HepG2 (cell line): ENCODE measurements around the gene SERPINA6. TPM values are rescaled to one million over a fixed set of nuclear protein-coding genes. Genes with fewer than 3 reads are reported as not detected.

Experiments
- EEA1 ChIP-seq: sonication (generic); formaldehyde crosslinking; IDR thresholded peaks from 2 replicates; pipeline ENCODE4 v1.5.1; 2020; ENCODE audit warnings: mild to moderate bottlenecking, missing genetic modification reagents, borderline replicate concordance
- ELF1 ChIP-seq: sonication (generic); formaldehyde crosslinking; IDR thresholded peaks from 2 replicates; pipeline ENCODE4 v1.4.0; 2020; ENCODE audit warnings: missing genetic modification reagents
- FOXP1 ChIP-seq, 2 experiments: fragments of 450-650 bp in 1 of 2; IDR thresholded peaks; 2 replicates each; pipeline ENCODE4 v1.6.1; 2017 to 2018; ENCODE audit warnings: antibody characterized with exemption in 1 of 2
- HDAC1 ChIP-seq: sonication (generic); formaldehyde crosslinking; IDR thresholded peaks from 2 replicates; pipeline ENCODE4 v1.5.1; 2020; ENCODE audit warnings: mild to moderate bottlenecking, missing genetic modification reagents
- HOXA9 ChIP-seq: sonication (generic); formaldehyde crosslinking; IDR thresholded peaks from 2 replicates; pipeline ENCODE4 v1.8.1; 2022; ENCODE audit warnings: missing genetic modification reagents, mild to moderate bottlenecking, moderate library complexity, borderline replicate concordance
- KLF12 ChIP-seq: sonication (generic); formaldehyde crosslinking; IDR thresholded peaks from 2 replicates; pipeline ENCODE4 v1.4.0; 2020; ENCODE audit warnings: missing genetic modification reagents, borderline replicate concordance
- NFIC ChIP-seq: IDR thresholded peaks from 2 replicates; pipeline ENCODE4 v1.6.1; 2012; ENCODE audit warnings: mild to moderate bottlenecking, low read length, inconsistent platforms
- NR2F6 ChIP-seq, 2 experiments: IDR thresholded peaks; 2 replicates each; pipeline ENCODE4 v1.6.1; 2016; ENCODE audit warnings: antibody characterized with exemption in 1 of 2, mild to moderate bottlenecking in 1 of 2
- POLR2A ChIP-seq, 2 experiments: IDR thresholded peaks; 2 replicates each; pipeline ENCODE4 v1.6.1; 2011; ENCODE audit warnings: low read depth in 2 of 2, low read length in 2 of 2, mild to moderate bottlenecking in 1 of 2, moderate library complexity in 1 of 2; ENCODE audit not compliant: insufficient read depth in 1 of 2
- PTBP1 ChIP-seq: fragments of 200-400 bp; formaldehyde crosslinking; IDR thresholded peaks from 2 replicates; pipeline ENCODE4 v1.6.1; 2018; ENCODE audit warnings: low read length, low read depth; ENCODE audit not compliant: poor library complexity, severe bottlenecking
- TFDP2 ChIP-seq: sonication (generic); formaldehyde crosslinking; IDR thresholded peaks from 2 replicates; pipeline ENCODE4 v1.4.0; 2020; ENCODE audit warnings: missing genetic modification reagents
- ZBTB2 ChIP-seq: sonication (generic); formaldehyde crosslinking; IDR thresholded peaks from 2 replicates; pipeline ENCODE4 v1.8.0; 2022; ENCODE audit warnings: low read depth, missing genetic modification reagents
- ZKSCAN5 ChIP-seq: sonication (generic); formaldehyde crosslinking; IDR thresholded peaks from 2 replicates; pipeline ENCODE4 v1.5.1; 2020; ENCODE audit warnings: mild to moderate bottlenecking, missing genetic modification reagents
- ZNF263 ChIP-seq: sonication (generic); formaldehyde crosslinking; IDR thresholded peaks from 2 replicates; pipeline ENCODE4 v1.4.0; 2020; ENCODE audit warnings: missing genetic modification reagents
- ZNF558 ChIP-seq: sonication (generic); formaldehyde crosslinking; IDR thresholded peaks from 2 replicates; pipeline ENCODE4 v1.9.0; 2022; ENCODE audit warnings: mild to moderate bottlenecking, missing genetic modification reagents, borderline replicate concordance
- ZNF644 ChIP-seq: IDR thresholded peaks from 2 replicates; pipeline ENCODE4 v1.6.1; 2016; ENCODE audit warnings: low read depth
- ZNF782 ChIP-seq: sonication (generic); formaldehyde crosslinking; IDR thresholded peaks from 2 replicates; pipeline ENCODE4 v1.4.0; 2020; ENCODE audit warnings: missing genetic modification reagents, mild to moderate bottlenecking, borderline replicate concordance
- polyA plus RNA-seq, 8 experiments: library from polyadenylated mRNA; depleted of rRNA in 3 of 8; stranded (reverse) in 7 of 8; unstranded in 1 of 8; fragments of >200 nt; fragmentation: Illumina TruSeq in 4 of 8; extraction: Trizol in 4 of 8; gene quantifications; 2 replicates each; pipeline versions ENCODE4 v1.2.1 to v1.2.3, GENCODE V29; 2011 to 2016; ENCODE audit warnings: low read depth in 4 of 8, missing spikeins in 1 of 8, mixed read lengths in 1 of 8; ENCODE audit not compliant: insufficient read depth in 1 of 8
- total RNA-seq, 5 experiments: library from RNA; depleted of rRNA; stranded (reverse); fragments of >200 nt; fragmentation: Illumina TruSeq; extraction: Trizol; gene quantifications; 2 replicates each; pipeline ENCODE4 v1.2.3, GENCODE V29; 2016; ENCODE audit warnings: low read depth in 1 of 5
- TF ChIP-seq, protein P1 (sequence below): IDR thresholded peaks from 2 replicates; pipeline ENCODE4 v1.6.1; 2016; ENCODE audit warnings: missing genetic modification reagents, missing compliant biosample characterization
- TF ChIP-seq, protein P2 (sequence below): sonication (generic); formaldehyde crosslinking; IDR thresholded peaks from 2 replicates; pipeline ENCODE4 v1.5.0; 2020; ENCODE audit warnings: mild to moderate bottlenecking, missing genetic modification reagents
- TF ChIP-seq, protein P3 (sequence below): IDR thresholded peaks from 2 replicates; pipeline ENCODE4 v1.4.0; 2020; ENCODE audit warnings: mild to moderate bottlenecking, missing genetic modification reagents

The SERPINA6 gene
- total and polyA plus RNA-seq, 2 of the 13 experiments (the other 11 are each of a cell fraction or from before 2014, with no cell fraction given) = 260 to 333 TPM

- TF ChIP-seq, protein P1, sequence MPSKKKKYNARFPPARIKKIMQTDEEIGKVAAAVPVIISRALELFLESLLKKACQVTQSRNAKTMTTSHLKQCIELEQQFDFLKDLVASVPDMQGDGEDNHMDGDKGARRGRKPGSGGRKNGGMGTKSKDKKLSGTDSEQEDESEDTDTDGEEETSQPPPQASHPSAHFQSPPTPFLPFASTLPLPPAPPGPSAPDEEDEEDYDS (CRISPR knock-in tag) = peak; percentile 46; the same call in 1 of the 2 replicates
- TF ChIP-seq PTBP1 = no peak
- TF ChIP-seq EEA1 (CRISPR knock-in tag) = no peak
- peak; percentile 78 for TF ChIP-seq NFIC
- no peak for TF ChIP-seq KLF12 (CRISPR knock-in tag)
- TF ChIP-seq TFDP2 (CRISPR knock-in tag) = no peak
- TF ChIP-seq FOXP1 (IDR thresholded peaks at IDR 0.05) = 0 out of 2 replicates have a peak, but pooled peaks have one; percentile 45
- TF ChIP-seq FOXP1 (CRISPR knock-in tag; IDR thresholded peaks at IDR 0.05) = peak; percentile 92
- TF ChIP-seq ZBTB2 = no peak
- no peak for TF ChIP-seq POLR2A (IDR thresholded peaks at IDR 0.05; ENCODE audit: insufficient read depth in 1 of 2, low read depth in 2 of 2, low read length in 2 of 2)
- TF ChIP-seq ZNF558 = no peak
- TF ChIP-seq, protein P2, sequence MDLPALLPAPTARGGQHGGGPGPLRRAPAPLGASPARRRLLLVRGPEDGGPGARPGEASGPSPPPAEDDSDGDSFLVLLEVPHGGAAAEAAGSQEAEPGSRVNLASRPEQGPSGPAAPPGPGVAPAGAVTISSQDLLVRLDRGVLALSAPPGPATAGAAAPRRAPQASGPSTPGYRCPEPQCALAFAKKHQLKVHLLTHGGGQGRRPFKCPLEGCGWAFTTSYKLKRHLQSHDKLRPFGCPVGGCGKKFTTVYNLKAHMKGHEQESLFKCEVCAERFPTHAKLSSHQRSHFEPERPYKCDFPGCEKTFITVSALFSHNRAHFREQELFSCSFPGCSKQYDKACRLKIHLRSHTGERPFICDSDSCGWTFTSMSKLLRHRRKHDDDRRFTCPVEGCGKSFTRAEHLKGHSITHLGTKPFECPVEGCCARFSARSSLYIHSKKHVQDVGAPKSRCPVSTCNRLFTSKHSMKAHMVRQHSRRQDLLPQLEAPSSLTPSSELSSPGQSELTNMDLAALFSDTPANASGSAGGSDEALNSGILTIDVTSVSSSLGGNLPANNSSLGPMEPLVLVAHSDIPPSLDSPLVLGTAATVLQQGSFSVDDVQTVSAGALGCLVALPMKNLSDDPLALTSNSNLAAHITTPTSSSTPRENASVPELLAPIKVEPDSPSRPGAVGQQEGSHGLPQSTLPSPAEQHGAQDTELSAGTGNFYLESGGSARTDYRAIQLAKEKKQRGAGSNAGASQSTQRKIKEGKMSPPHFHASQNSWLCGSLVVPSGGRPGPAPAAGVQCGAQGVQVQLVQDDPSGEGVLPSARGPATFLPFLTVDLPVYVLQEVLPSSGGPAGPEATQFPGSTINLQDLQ (CRISPR knock-in tag) = no peak
- TF ChIP-seq, protein P3, sequence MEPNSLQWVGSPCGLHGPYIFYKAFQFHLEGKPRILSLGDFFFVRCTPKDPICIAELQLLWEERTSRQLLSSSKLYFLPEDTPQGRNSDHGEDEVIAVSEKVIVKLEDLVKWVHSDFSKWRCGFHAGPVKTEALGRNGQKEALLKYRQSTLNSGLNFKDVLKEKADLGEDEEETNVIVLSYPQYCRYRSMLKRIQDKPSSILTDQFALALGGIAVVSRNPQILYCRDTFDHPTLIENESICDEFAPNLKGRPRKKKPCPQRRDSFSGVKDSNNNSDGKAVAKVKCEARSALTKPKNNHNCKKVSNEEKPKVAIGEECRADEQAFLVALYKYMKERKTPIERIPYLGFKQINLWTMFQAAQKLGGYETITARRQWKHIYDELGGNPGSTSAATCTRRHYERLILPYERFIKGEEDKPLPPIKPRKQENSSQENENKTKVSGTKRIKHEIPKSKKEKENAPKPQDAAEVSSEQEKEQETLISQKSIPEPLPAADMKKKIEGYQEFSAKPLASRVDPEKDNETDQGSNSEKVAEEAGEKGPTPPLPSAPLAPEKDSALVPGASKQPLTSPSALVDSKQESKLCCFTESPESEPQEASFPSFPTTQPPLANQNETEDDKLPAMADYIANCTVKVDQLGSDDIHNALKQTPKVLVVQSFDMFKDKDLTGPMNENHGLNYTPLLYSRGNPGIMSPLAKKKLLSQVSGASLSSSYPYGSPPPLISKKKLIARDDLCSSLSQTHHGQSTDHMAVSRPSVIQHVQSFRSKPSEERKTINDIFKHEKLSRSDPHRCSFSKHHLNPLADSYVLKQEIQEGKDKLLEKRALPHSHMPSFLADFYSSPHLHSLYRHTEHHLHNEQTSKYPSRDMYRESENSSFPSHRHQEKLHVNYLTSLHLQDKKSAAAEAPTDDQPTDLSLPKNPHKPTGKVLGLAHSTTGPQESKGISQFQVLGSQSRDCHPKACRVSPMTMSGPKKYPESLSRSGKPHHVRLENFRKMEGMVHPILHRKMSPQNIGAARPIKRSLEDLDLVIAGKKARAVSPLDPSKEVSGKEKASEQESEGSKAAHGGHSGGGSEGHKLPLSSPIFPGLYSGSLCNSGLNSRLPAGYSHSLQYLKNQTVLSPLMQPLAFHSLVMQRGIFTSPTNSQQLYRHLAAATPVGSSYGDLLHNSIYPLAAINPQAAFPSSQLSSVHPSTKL (CRISPR knock-in tag) = peak; percentile 95
- peak; percentile 90 for TF ChIP-seq HDAC1 (CRISPR knock-in tag)
- 0 out of 2 replicates have a peak, but pooled peaks have one; percentile 23 for TF ChIP-seq ZNF263 (CRISPR knock-in tag)
- TF ChIP-seq HOXA9 (CRISPR knock-in tag) = no peak
- 0 out of 2 replicates have a peak, but pooled peaks have one; percentile 6 for TF ChIP-seq ELF1
- TF ChIP-seq ZNF644 (CRISPR knock-in tag) = peak; percentile 62
- TF ChIP-seq ZNF782 (CRISPR knock-in tag) = no peak
- no peak for TF ChIP-seq ZKSCAN5
- TF ChIP-seq NR2F6 (IDR thresholded peaks at IDR 0.05) = peak; percentile 98
- TF ChIP-seq NR2F6 (CRISPR knock-in tag; IDR thresholded peaks at IDR 0.05) = peak; percentile 95
Measured at GRCh38 chr14:94340533-94340932, 17.4 kb upstream of the SERPINA6 start (continued).
